HepG2 (cell line): ENCODE measurements around the gene GNPAT. TPM values are rescaled to one million over a fixed set of nuclear protein-coding genes. Genes with fewer than 3 reads are reported as not detected.

Experiments
- BCL6 ChIP-seq: IDR thresholded peaks from 2 replicates; pipeline ENCODE4 v1.6.1; 2016; ENCODE audit warnings: missing genetic modification reagents, missing compliant biosample characterization
- CEBPG ChIP-seq: IDR thresholded peaks from 2 replicates; pipeline ENCODE4 v1.6.1; 2016
- CSRNP2 ChIP-seq: sonication (generic); formaldehyde crosslinking; conservative IDR thresholded peaks from 2 replicates; pipeline ENCODE4 v1.8.0; 2022; ENCODE audit warnings: low read depth, missing genetic modification reagents
- FOXP1 ChIP-seq, 2 experiments: fragments of 450-650 bp in 1 of 2; IDR thresholded peaks; 2 replicates each; pipeline ENCODE4 v1.6.1; 2017 to 2018; ENCODE audit warnings: antibody characterized with exemption in 1 of 2
- HNF1B ChIP-seq: sonication (generic); formaldehyde crosslinking; IDR thresholded peaks from 2 replicates; pipeline ENCODE4 v1.5.1; 2020; ENCODE audit warnings: mild to moderate bottlenecking, moderate library complexity, missing genetic modification reagents
- HNRNPH1 ChIP-seq: fragments of 200-400 bp; formaldehyde crosslinking; optimal IDR thresholded peaks from 2 replicates; pipeline ENCODE3; 2017; ENCODE audit warnings: mild to moderate bottlenecking, low read depth, low read length
- ISL2 ChIP-seq: sonication (generic); formaldehyde crosslinking; IDR thresholded peaks from 2 replicates; pipeline ENCODE4 v1.5.0; 2020; ENCODE audit warnings: missing genetic modification reagents
- MAFF ChIP-seq: IDR thresholded peaks from 2 replicates; pipeline ENCODE4 v1.6.1; 2011; ENCODE audit warnings: low read depth, low read length, improper control_type of control experiment
- NCOR1 ChIP-seq: fragments of 200-600 bp; sonication (generic); IDR thresholded peaks from 2 replicates; pipeline ENCODE4 v1.7.0; 2017; ENCODE audit warnings: antibody characterized with exemption, low read length, borderline replicate concordance
- NKX3-1 ChIP-seq: sonication (generic); formaldehyde crosslinking; IDR thresholded peaks from 2 replicates; pipeline ENCODE4 v1.5.0; 2020; ENCODE audit warnings: missing genetic modification reagents
- RBM39 ChIP-seq: fragments of 200-400 bp; formaldehyde crosslinking; IDR thresholded peaks from one replicate; pipeline ENCODE4 v1.6.1; 2018; ENCODE audit warnings: antibody characterized with exemption, mild to moderate bottlenecking, low read depth, low read length; ENCODE audit not compliant: poor library complexity, severe bottlenecking
- RXRB ChIP-seq: IDR thresholded peaks from 2 replicates; pipeline ENCODE4 v1.6.1; 2016; ENCODE audit warnings: borderline replicate concordance, missing genetic modification reagents, missing compliant biosample characterization
- SAP130 ChIP-seq: IDR thresholded peaks from 2 replicates; pipeline ENCODE4 v1.6.1; 2016; ENCODE audit warnings: low read depth
- SETDB1 ChIP-seq: sonication (generic); formaldehyde crosslinking; IDR thresholded peaks from 2 replicates; pipeline ENCODE4 v1.5.1; 2020; ENCODE audit warnings: missing genetic modification reagents, mild to moderate bottlenecking, borderline replicate concordance
- SOX13 ChIP-seq, 3 experiments: fragments of 450-650 bp in 1 of 3; sonication (generic) in 1 of 3; formaldehyde crosslinking in 1 of 3; IDR thresholded peaks in 2 of 3; conservative IDR thresholded peaks in 1 of 3; 2 replicates each; pipeline versions ENCODE4 v1.5.0 to v1.6.1; 2016 to 2020; ENCODE audit warnings: antibody characterized with exemption in 1 of 3, mild to moderate bottlenecking in 1 of 3, missing compliant biosample characterization in 1 of 3, missing genetic modification reagents in 1 of 3, moderate library complexity in 1 of 3
- TARDBP ChIP-seq: sonication (generic); formaldehyde crosslinking; IDR thresholded peaks from 2 replicates; pipeline ENCODE4 v1.8.0; 2022; ENCODE audit warnings: mild to moderate bottlenecking, missing genetic modification reagents
- TOE1 ChIP-seq: sonication (generic); formaldehyde crosslinking; IDR thresholded peaks from 2 replicates; pipeline ENCODE4 v1.4.0; 2020; ENCODE audit warnings: mild to moderate bottlenecking, missing genetic modification reagents
- ZBTB14 ChIP-seq: sonication (generic); formaldehyde crosslinking; IDR thresholded peaks from 2 replicates; pipeline ENCODE4 v1.4.0; 2020; ENCODE audit warnings: missing genetic modification reagents
- ZBTB21 ChIP-seq: sonication (generic); formaldehyde crosslinking; IDR thresholded peaks from 2 replicates; pipeline ENCODE4 v1.4.0; 2020; ENCODE audit warnings: missing genetic modification reagents
- ZNF280B ChIP-seq: sonication (generic); formaldehyde crosslinking; IDR thresholded peaks from 2 replicates; pipeline ENCODE4 v1.5.0; 2020; ENCODE audit warnings: missing genetic modification reagents, mild to moderate bottlenecking, borderline replicate concordance
- ZNF333 ChIP-seq: sonication (generic); formaldehyde crosslinking; IDR thresholded peaks from 2 replicates; pipeline ENCODE4 v1.4.0; 2020; ENCODE audit warnings: mild to moderate bottlenecking, missing genetic modification reagents, borderline replicate concordance
- ZNF430 ChIP-seq: sonication (generic); formaldehyde crosslinking; IDR thresholded peaks from 2 replicates; pipeline ENCODE4 v1.9.0; 2021; ENCODE audit warnings: mild to moderate bottlenecking, missing genetic modification reagents
- ZNF446 ChIP-seq: sonication (generic); formaldehyde crosslinking; IDR thresholded peaks from 2 replicates; pipeline ENCODE4 v1.5.0; 2020; ENCODE audit warnings: mild to moderate bottlenecking, missing genetic modification reagents
- ZNF598 ChIP-seq: sonication (generic); formaldehyde crosslinking; IDR thresholded peaks from 2 replicates; pipeline ENCODE4 v1.5.1; 2020; ENCODE audit warnings: mild to moderate bottlenecking, missing genetic modification reagents, borderline replicate concordance
- ZNF883 ChIP-seq: sonication (generic); formaldehyde crosslinking; IDR thresholded peaks from 2 replicates; pipeline ENCODE4 v1.5.1; 2020; ENCODE audit warnings: mild to moderate bottlenecking, missing genetic modification reagents; ENCODE audit errors: not compliant biosample characterization
- ZSCAN20 ChIP-seq: sonication (generic); formaldehyde crosslinking; IDR thresholded peaks from 2 replicates; pipeline ENCODE4 v1.4.0; 2020; ENCODE audit warnings: missing genetic modification reagents, mild to moderate bottlenecking, borderline replicate concordance
- polyA plus RNA-seq, 8 experiments: library from polyadenylated mRNA; depleted of rRNA in 3 of 8; stranded (reverse) in 7 of 8; unstranded in 1 of 8; fragments of >200 nt; fragmentation: Illumina TruSeq in 4 of 8; extraction: Trizol in 4 of 8; gene quantifications; 2 replicates each; pipeline versions ENCODE4 v1.2.1 to v1.2.3, GENCODE V29; 2011 to 2016; ENCODE audit warnings: low read depth in 4 of 8, missing spikeins in 1 of 8, mixed read lengths in 1 of 8; ENCODE audit not compliant: insufficient read depth in 1 of 8
- total RNA-seq, 5 experiments: library from RNA; depleted of rRNA; stranded (reverse); fragments of >200 nt; fragmentation: Illumina TruSeq; extraction: Trizol; gene quantifications; 2 replicates each; pipeline ENCODE4 v1.2.3, GENCODE V29; 2016; ENCODE audit warnings: low read depth in 1 of 5

The GNPAT gene
- total and polyA plus RNA-seq, 2 of the 13 experiments (the other 11 are each of a cell fraction or from before 2014, with no cell fraction given) = 58.3 to 114 TPM

GRCh38 chr1:231248778-231249177, 7.8 kb downstream of the GNPAT start (continued):
- TF ChIP-seq CSRNP2 (no peak), TARDBP (CRISPR knock-in tag) (no peak), SETDB1 (CRISPR knock-in tag) (no peak), ZNF280B (CRISPR knock-in tag) (no peak), MAFF (peak; percentile 85), ZNF598 (CRISPR knock-in tag) (no peak), CEBPG (CRISPR knock-in tag) (peak; percentile 69), NCOR1 (no peak), ZNF333 (CRISPR knock-in tag) (no peak), SAP130 (CRISPR knock-in tag) (peak; percentile 67), RXRB (CRISPR knock-in tag) (no peak; the same call in 1 of the 2 replicates), RBM39 (no peak), ZBTB14 (CRISPR knock-in tag) (no peak), ZNF446 (CRISPR knock-in tag) (no peak), HNRNPH1 (no peak), HNF1B (CRISPR knock-in tag) (no peak), ZNF430 (CRISPR knock-in tag) (no peak), ZBTB21 (no peak), NKX3-1 (CRISPR knock-in tag) (no peak), ISL2 (CRISPR knock-in tag) (0 out of 2 replicates have a peak, but pooled peaks have one; percentile 22), BCL6 (CRISPR knock-in tag) (peak; percentile 44; the same call in 1 of the 2 replicates), TOE1 (CRISPR knock-in tag) (no peak), SOX13 (IDR thresholded peaks at IDR 0.05) (no peak), SOX13 (CRISPR knock-in tag; conservative IDR thresholded peaks at IDR 0.05 in 1 of 2, IDR thresholded peaks at IDR 0.05 in 1 of 2) (peak in 1 of 2 experiments; percentile 53; a peak in 1 of 4 replicates), ZSCAN20 (CRISPR knock-in tag) (no peak), FOXP1 (IDR thresholded peaks at IDR 0.05) (no peak), FOXP1 (CRISPR knock-in tag; IDR thresholded peaks at IDR 0.05) (peak; percentile 66), ZNF883 (CRISPR knock-in tag) (no peak)
